Right lobe of liver (tissue), 6 donors: ENCODE results near the gene SLX4. TPM values are rescaled to one million over a fixed set of nuclear protein-coding genes. Genes with fewer than 3 reads are reported as not detected.
A peak's percentile ranks its signal among the peaks of the same experiment; 100 is the strongest.

Experiments used
- ATAC-seq, 4 donors: fragments of 200-7000 bp; cut with Tn5 transposase; one replicate each; pipeline ENCODE4 v1.9.1; 2020; ENCODE audit warnings: mild to moderate bottlenecking in 4 of 4, moderate library complexity in 4 of 4
- DNase-seq, 3 donors: peaks; one replicate each; pipeline ENCODE4 v3.0.0-alpha.2; 2020
- H3K27ac ChIP-seq, 3 donors: fragments of 200-600 bp; one replicate each; pipeline ENCODE4 v1.8.0; 2022
- H3K27me3 ChIP-seq, 2 donors: fragments of 200-600 bp; one replicate each; pipeline ENCODE4 v1.8.0; 2022
- H3K36me3 ChIP-seq, 4 donors: fragments of 200-600 bp; sonication (generic) in 1 of 4; one replicate each; pipeline versions ENCODE4 v1.5.1 to v1.8.0; 2017 to 2022; ENCODE audit warnings: control low read depth in 1 of 4
- H3K4me1 ChIP-seq, 4 donors: fragments of 200-600 bp; sonication (generic) in 1 of 4; one replicate each; pipeline versions ENCODE4 v1.5.1 to v1.8.0; 2017 to 2022; ENCODE audit warnings: control low read depth in 1 of 4
- H3K4me3 ChIP-seq, 3 donors: fragments of 200-600 bp; one replicate each; pipeline ENCODE4 v1.8.0; 2022
- H3K9me3 ChIP-seq, 4 donors: fragments of 200-600 bp; sonication (generic) in 1 of 4; one replicate each; pipeline versions ENCODE4 v1.5.1 to v1.8.0; 2017 to 2022; ENCODE audit warnings: control low read depth in 1 of 4
- CTCF ChIP-seq, 4 donors: fragments of 200-600 bp in 3 of 4; fragments of 450-650 bp in 1 of 4; IDR thresholded peaks; one replicate each; pipeline versions ENCODE4 v1.5.1 to v1.8.0; 2016 to 2022; ENCODE audit warnings: antibody characterized with exemption in 4 of 4, mild to moderate bottlenecking in 2 of 4
- POLR2A ChIP-seq: fragments of 450-650 bp; IDR thresholded peaks from one replicate; pipeline ENCODE4 v1.6.1; 2017; ENCODE audit warnings: antibody characterized with exemption, mild to moderate bottlenecking
- WGBS: methylation state at CpG from one replicate; pipeline ENCODE4 v1.1.6; 2018; ENCODE audit warnings: low coverage, low lambda C conversion rate; ENCODE audit not compliant: insufficient coverage; ENCODE audit errors: missing lambda C conversion rate; 5-methylcytosine and 5-hydroxymethylcytosine counted together
- intact Hi-C, 2 donors: fragments of 100-400 bp; cut with DNase I; formaldehyde crosslinking; loops; one replicate each; pipeline versions ENCODE4 v1.11.2 to v1.14.1; 2022
- total RNA-seq, 6 experiments: library from RNA; depleted of rRNA in 2 of 6; stranded (reverse); fragments of >200 nt in 2 of 6; fragmentation: NEBNext Ultra II Directional in 3 of 6; extraction: Animal tissue kit (Norgen Biotek cat#: 25700) in 3 of 6; gene quantifications; one replicate each; pipeline versions ENCODE4 v1.1.0 to v1.2.4, GENCODE V29; 2016 to 2023
- donor health status: DM: no; HTN: yes; CAD: no.
- donor health status: DM: no; HTN: no; CAD: no.
- donor health status: DM: no; HTN: no; CAD: no.
- donor health status: DM: no; HTN: yes; CAD: no.
- donor health status: DM: no; HTN: yes; CAD: no.

The SLX4 gene
- total RNA-seq, 6 experiments from 2014 or later, result 1.8 to 2.9 (median 2.2) TPM

GRCh38 chr16:3655396-3656159 is 44.2 kb upstream of the SLX4 start:
- peak in 2 of 3 donors; percentile 42 to 54 for DNase-seq
- intact Hi-C loops, result no loop called here
- Histone ChIP-seq H3K27me3 (no peaks in the 10 kb centered on the region), H3K4me3 (no peak overlapping the region), H3K4me1 (no peaks in the 10 kb centered on the region), H3K9me3 (no peaks in the 10 kb centered on the region), H3K27ac (no peak overlapping the region), H3K36me3 (peaks cover 0 to 50% (median 20%) of the 10 kb centered on the region in 4 donors)
- 62% methylated on average over 4 of the region's 21 CpGs for WGBS
- peak in 2 of 4 donors; percentile 9 to 17 for ATAC-seq
- TF ChIP-seq CTCF (IDR thresholded peaks at IDR 0.05) (no peak), POLR2A (no peak)

DNA sequence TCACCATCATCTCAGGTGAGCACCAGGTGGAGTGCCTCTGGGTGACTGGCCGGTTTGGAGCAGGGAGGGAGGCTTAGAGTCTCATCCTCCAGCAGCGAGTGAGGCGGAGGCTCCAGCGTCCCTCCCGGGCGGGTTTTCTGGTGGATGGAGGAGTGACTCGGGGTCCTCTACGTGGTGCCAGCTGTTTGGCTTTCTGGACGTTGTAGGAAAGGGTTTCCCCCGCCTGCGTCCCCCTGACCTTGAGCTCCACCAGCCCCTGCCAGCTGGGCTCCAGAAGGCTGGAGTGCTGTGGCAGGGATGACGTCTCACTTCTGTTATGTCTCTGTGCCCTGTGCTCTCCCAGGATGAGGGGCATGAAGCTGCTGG is 43.6 kb upstream of the SLX4 start:
- no peaks in the 10 kb centered on the region for H3K9me3 ChIP-seq
- no peaks in the 10 kb centered on the region for H3K4me1 ChIP-seq
- WGBS, result 93% methylated on average over 5 of the region's 12 CpGs
- DNase-seq, result peak in 2 of 3 donors; percentile 45 to 49
- intact Hi-C loops, result no loop called here
- no peak for ATAC-seq
- H3K36me3 ChIP-seq, result peaks cover 0 to 47% (median 17%) of the 10 kb centered on the region in 4 donors
- H3K27ac ChIP-seq, result no peak overlapping the region
- H3K4me3 ChIP-seq, result no peak overlapping the region
- no peaks in the 10 kb centered on the region for H3K27me3 ChIP-seq
- no peak for TF ChIP-seq POLR2A
- no peak for TF ChIP-seq CTCF (IDR thresholded peaks at IDR 0.05)

- intact Hi-C loops, result no loop called here
- 83% methylated on average over 7 of the region's 14 CpGs for WGBS
- TF ChIP-seq POLR2A (no peak), CTCF (IDR thresholded peaks at IDR 0.05) (peak; percentile 54 to 75 (median 66))
- ATAC-seq (peak; percentile 63 to 80 (median 69)), DNase-seq (peak; percentile 55 to 66 (median 66))
- Histone ChIP-seq H3K27me3 (no peaks in the 10 kb centered on the region), H3K4me3 (no peak within 1 kb of the TSS), H3K9me3 (no peaks in the 10 kb centered on the region), H3K36me3 (peaks cover 0 to 41% (median 16%) of the 10 kb centered on the region in 4 donors), H3K27ac (no peak within 1 kb of the TSS), H3K4me1 (no peaks in the 10 kb centered on the region)
Measured at GRCh38 chr16:3654249-3654991, 43.0 kb upstream of the SLX4 start, which contains the start of gene DNASE1. TSS of gene DNASE1 (plus strand) at chr16:3654691. CDS start at chr16:3655374, 683 bp downstream.

DNA sequence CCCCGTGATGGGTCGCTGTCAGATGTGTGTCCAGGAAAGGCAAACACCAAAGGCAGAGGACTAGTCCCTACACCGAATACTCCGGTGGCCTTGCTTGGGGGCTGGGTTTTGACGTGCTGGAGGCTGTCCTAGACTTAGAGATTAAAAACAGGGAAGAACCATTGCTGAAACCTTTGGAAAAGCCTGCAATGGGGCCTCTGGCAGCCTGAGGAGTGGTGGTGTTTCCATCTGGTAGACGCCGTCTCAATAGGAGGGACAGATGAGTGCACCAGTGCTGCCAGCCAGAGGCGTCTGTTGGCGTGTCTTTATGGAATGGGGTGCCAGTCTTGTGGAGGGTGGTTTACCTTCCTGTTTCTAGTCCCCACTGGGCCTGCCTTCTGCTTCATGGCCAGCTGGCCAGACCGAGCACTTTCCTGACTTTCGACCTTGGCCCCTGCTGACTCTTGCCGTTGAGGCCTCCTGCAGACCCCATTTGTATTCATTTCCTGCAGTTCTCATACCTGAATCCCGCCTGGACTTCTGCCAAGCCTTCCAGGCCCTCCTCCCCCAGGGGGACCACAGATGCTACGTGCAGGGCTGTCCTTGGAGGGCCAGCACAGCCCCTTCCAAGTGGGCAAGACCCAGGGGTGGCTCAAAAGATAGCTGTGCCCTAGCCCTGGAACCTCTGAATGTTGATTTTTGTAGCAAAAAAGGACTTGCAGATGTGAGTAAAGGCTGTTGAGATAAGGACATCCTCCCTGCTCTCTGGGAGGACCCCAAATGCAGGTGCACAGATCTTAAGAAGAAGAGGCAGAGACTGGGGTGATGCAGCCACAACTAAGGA is 41.2 kb upstream of the SLX4 start:
- H3K36me3 ChIP-seq, result peaks cover 0 to 23% (median 10%) of the 10 kb centered on the region in 4 donors
- DNase-seq, result peak in 2 of 3 donors; percentile 37 to 45
- H3K9me3 ChIP-seq, result no peaks in the 10 kb centered on the region
- ATAC-seq, result no peak
- 67% methylated on average over 3 of the region's 14 CpGs for WGBS
- no peak overlapping the region for H3K27ac ChIP-seq
- H3K27me3 ChIP-seq, result no peaks in the 10 kb centered on the region
- no peaks in the 10 kb centered on the region for H3K4me1 ChIP-seq
- intact Hi-C loops, result no loop called here
- H3K4me3 ChIP-seq, result no peak overlapping the region
- TF ChIP-seq POLR2A, result no peak
- no peak for TF ChIP-seq CTCF (IDR thresholded peaks at IDR 0.05)
